A549 (cell line): Measurements from ENCODE around the gene CHD1.

Source experiments
- HDAC2 ChIP-seq: fragments of 200-600 bp; sonication (generic); IDR thresholded peaks from 2 replicates; pipeline ENCODE4 v1.6.1; 2016
- JUN ChIP-seq, 2 experiments: fragments of >200 bp; sonication (Bioruptor Twin); formaldehyde crosslinking; IDR thresholded peaks; 2 replicates in 1 of 2; 3 replicates in 1 of 2; pipeline ENCODE4 v1.6.1; 2016 to 2017
- PBX3 ChIP-seq: IDR thresholded peaks from 2 replicates; pipeline ENCODE4 v1.6.1; 2012
- RAD21 ChIP-seq, 2 experiments: fragments of >200 bp in 1 of 2; sonication (Bioruptor Twin) in 1 of 2; formaldehyde crosslinking in 1 of 2; IDR thresholded peaks in 1 of 2; conservative IDR thresholded peaks in 1 of 2; 2 replicates in 1 of 2; 3 replicates in 1 of 2; pipeline ENCODE4 v1.6.1; 2012 to 2018; ENCODE audit warnings: inconsistent platforms in 1 of 2
- RFX5 ChIP-seq: fragments of 450-650 bp; IDR thresholded peaks from 2 replicates; pipeline ENCODE4 v1.7.1; 2014; ENCODE audit warnings: antibody characterized with exemption, mild to moderate bottlenecking, moderate library complexity
- TF ChIP-seq, protein P1 (sequence below): fragments of >200 bp; sonication (Bioruptor Twin); formaldehyde crosslinking; IDR thresholded peaks from 3 replicates; pipeline ENCODE4 v1.5.1; 2016

- TF ChIP-seq, protein P1, sequence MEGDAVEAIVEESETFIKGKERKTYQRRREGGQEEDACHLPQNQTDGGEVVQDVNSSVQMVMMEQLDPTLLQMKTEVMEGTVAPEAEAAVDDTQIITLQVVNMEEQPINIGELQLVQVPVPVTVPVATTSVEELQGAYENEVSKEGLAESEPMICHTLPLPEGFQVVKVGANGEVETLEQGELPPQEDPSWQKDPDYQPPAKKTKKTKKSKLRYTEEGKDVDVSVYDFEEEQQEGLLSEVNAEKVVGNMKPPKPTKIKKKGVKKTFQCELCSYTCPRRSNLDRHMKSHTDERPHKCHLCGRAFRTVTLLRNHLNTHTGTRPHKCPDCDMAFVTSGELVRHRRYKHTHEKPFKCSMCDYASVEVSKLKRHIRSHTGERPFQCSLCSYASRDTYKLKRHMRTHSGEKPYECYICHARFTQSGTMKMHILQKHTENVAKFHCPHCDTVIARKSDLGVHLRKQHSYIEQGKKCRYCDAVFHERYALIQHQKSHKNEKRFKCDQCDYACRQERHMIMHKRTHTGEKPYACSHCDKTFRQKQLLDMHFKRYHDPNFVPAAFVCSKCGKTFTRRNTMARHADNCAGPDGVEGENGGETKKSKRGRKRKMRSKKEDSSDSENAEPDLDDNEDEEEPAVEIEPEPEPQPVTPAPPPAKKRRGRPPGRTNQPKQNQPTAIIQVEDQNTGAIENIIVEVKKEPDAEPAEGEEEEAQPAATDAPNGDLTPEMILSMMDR = no peak
- TF ChIP-seq JUN (IDR thresholded peaks at IDR 0.05) = 0 out of 5 replicates have a peak, but pooled peaks of 1 of the 2 experiments have one; percentile 25
- no peak for TF ChIP-seq RAD21 (conservative IDR thresholded peaks at IDR 0.05 in 1 of 2, IDR thresholded peaks at IDR 0.05 in 1 of 2)
- no peak for TF ChIP-seq HDAC2
- no peak for TF ChIP-seq RFX5
- no peak for TF ChIP-seq PBX3
Measured at GRCh38 chr5:98927989-98928872, 576 bp downstream of the CHD1 start.
